WTC11 (cell line): ENCODE measurements around the gene TUBGCP6. TPM values are rescaled to one million over a fixed set of nuclear protein-coding genes. Genes with fewer than 3 reads are reported as not detected.

Source experiments
- ATAC-seq: fragments of 200-7000 bp; cut with Tn5 transposase; 2 replicates; pipeline ENCODE4 v1.10.0; 2021; ENCODE audit warnings: mild to moderate bottlenecking, moderate library complexity
- CTCF ChIA-PET: fragments of 300-600 bp; sonication (Branson Sonifier 250); formaldehyde crosslinking; loops from one replicate; lab custom pipeline; 2021; ENCODE audit warnings: antibody characterized with exemption; lab: Charles Lee
- POLR2A ChIA-PET: fragments of 350-600 bp; sonication (Branson Sonifier 250); formaldehyde crosslinking; loops from one replicate; lab custom pipeline; 2021; ENCODE audit warnings: antibody characterized with exemption; lab: Charles Lee
- DNase-seq: peaks from one replicate; pipeline ENCODE4 v3.0.0; 2021; ENCODE audit warnings: low spot score
- H3K27ac Mint-ChIP-seq: 2 replicates; pipeline ENCODE4 v1.8.0; 2021; ENCODE audit warnings: mixed read lengths
- H3K27me3 Mint-ChIP-seq: 2 replicates; pipeline ENCODE4 v1.8.0; 2021; ENCODE audit warnings: low read depth, mild to moderate bottlenecking, moderate library complexity, mixed read lengths
- H3K36me3 Mint-ChIP-seq: 2 replicates; pipeline ENCODE4 v1.8.0; 2021; ENCODE audit warnings: mixed read lengths
- H3K4me1 Mint-ChIP-seq: 2 replicates; pipeline ENCODE4 v1.8.0; 2022; ENCODE audit warnings: mixed read lengths
- H3K4me3 Mint-ChIP-seq: 2 replicates; pipeline ENCODE4 v1.8.0; 2021; ENCODE audit warnings: mild to moderate bottlenecking, moderate library complexity, mixed read lengths
- H3K9me3 Mint-ChIP-seq: 2 replicates; pipeline ENCODE4 v1.8.0; 2021; ENCODE audit warnings: mixed read lengths
- GABPB1 ChIP-seq: sonication (generic); formaldehyde crosslinking; IDR thresholded peaks from 2 replicates; pipeline ENCODE4 v1.8.1; 2023; ENCODE audit warnings: mild to moderate bottlenecking, missing genetic modification reagents
- OVOL2 ChIP-seq: fragments of 250-450 bp; sonication (Bioruptor Pico); IDR thresholded peaks from 2 replicates; pipeline ENCODE4 v1.9.0; 2021; ENCODE audit warnings: mild to moderate bottlenecking, borderline replicate concordance
- PRRX2 ChIP-seq: fragments of 250-450 bp; sonication (Bioruptor Pico); IDR thresholded peaks from 2 replicates; pipeline ENCODE4 v1.8.0; 2021; ENCODE audit warnings: mild to moderate bottlenecking
- TEAD4 ChIP-seq: sonication (generic); formaldehyde crosslinking; IDR thresholded peaks from 2 replicates; pipeline ENCODE4 v1.8.0; 2022; ENCODE audit warnings: mild to moderate bottlenecking, missing genetic modification reagents
- ZNF138 ChIP-seq: sonication (generic); formaldehyde crosslinking; conservative IDR thresholded peaks from 2 replicates; pipeline ENCODE4 v1.8.1; 2022; ENCODE audit warnings: mild to moderate bottlenecking, moderate library complexity, missing genetic modification reagents
- total RNA-seq: library from RNA; stranded (reverse); gene quantifications from 3 replicates; pipeline ENCODE4 v1.2.3, GENCODE V29; 2021
- TF ChIP-seq, protein P1 (sequence below): sonication (generic); formaldehyde crosslinking; IDR thresholded peaks from 2 replicates; pipeline ENCODE4 v1.8.0; 2023; ENCODE audit warnings: missing genetic modification reagents, mild to moderate bottlenecking, borderline replicate concordance
- TF ChIP-seq, protein P2 (sequence below): sonication (generic); formaldehyde crosslinking; IDR thresholded peaks from 2 replicates; pipeline ENCODE4 v1.8.0; 2022; ENCODE audit warnings: missing genetic modification reagents
- TF ChIP-seq, protein P3 (sequence below): sonication (generic); formaldehyde crosslinking; IDR thresholded peaks from 2 replicates; pipeline ENCODE4 v1.8.1; 2023; ENCODE audit warnings: mild to moderate bottlenecking, missing genetic modification reagents, moderate library complexity
- TF ChIP-seq, protein P4 (sequence below): sonication (generic); formaldehyde crosslinking; IDR thresholded peaks from 2 replicates; pipeline ENCODE4 v1.8.0; 2022; ENCODE audit warnings: mild to moderate bottlenecking, missing genetic modification reagents
- TF ChIP-seq, protein P5 (sequence below): sonication (generic); formaldehyde crosslinking; IDR thresholded peaks from 2 replicates; pipeline ENCODE4 v1.8.1; 2023; ENCODE audit warnings: mild to moderate bottlenecking, moderate library complexity, missing genetic modification reagents
- TF ChIP-seq, protein P6 (sequence below): sonication (generic); formaldehyde crosslinking; IDR thresholded peaks from 2 replicates; pipeline ENCODE4 v1.8.0; 2022; ENCODE audit warnings: mild to moderate bottlenecking, missing genetic modification reagents
- TF ChIP-seq, protein P7 (sequence below): sonication (generic); formaldehyde crosslinking; IDR thresholded peaks from 2 replicates; pipeline ENCODE4 v1.8.1; 2023; ENCODE audit warnings: mild to moderate bottlenecking, missing genetic modification reagents
- TF ChIP-seq, protein P8 (sequence below): sonication (generic); formaldehyde crosslinking; IDR thresholded peaks from 2 replicates; pipeline ENCODE4 v1.8.1; 2022; ENCODE audit warnings: low read depth, mild to moderate bottlenecking, moderate library complexity, missing genetic modification reagents, borderline replicate concordance
- TF ChIP-seq, protein P9 (sequence below): sonication (generic); formaldehyde crosslinking; conservative IDR thresholded peaks from 2 replicates; pipeline ENCODE4 v1.8.1; 2023; ENCODE audit warnings: mild to moderate bottlenecking, low read depth, missing genetic modification reagents, moderate library complexity

Gene TUBGCP6
- total RNA-seq, 1 experiment from 2014 or later, result 45.4 TPM

DNA sequence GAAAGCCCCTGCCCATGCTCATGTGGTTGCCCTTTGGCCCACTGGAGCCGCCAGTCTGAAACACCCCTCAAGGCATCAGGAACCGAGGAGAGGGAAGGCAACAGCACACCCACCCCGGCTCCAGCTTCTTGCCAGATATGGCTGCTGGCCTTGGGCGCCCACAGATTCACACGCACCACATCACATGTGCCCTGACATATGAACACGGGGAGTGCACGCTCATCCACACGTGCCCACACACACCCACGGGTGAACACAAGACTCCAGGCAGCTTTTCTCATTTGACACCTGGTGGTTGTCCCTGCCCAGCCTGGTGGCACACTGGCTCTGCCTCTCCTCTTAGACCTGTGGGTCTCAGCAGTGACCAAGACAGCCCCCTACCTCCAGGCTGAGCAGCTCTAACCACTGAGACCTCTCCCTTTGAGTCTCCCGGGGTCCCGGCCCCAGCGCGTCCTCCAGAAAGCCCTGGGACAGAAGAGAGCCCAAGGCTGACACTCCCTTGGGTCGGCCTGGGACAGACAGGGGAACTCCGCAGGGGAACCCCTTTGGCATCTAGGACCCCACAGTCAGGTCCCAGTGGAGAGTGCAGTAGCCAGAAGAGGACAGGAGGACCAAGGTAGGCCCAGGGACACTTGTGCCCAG, 19.4 kb upstream of the TUBGCP6 start (continued):
- TF ChIP-seq, protein P1, sequence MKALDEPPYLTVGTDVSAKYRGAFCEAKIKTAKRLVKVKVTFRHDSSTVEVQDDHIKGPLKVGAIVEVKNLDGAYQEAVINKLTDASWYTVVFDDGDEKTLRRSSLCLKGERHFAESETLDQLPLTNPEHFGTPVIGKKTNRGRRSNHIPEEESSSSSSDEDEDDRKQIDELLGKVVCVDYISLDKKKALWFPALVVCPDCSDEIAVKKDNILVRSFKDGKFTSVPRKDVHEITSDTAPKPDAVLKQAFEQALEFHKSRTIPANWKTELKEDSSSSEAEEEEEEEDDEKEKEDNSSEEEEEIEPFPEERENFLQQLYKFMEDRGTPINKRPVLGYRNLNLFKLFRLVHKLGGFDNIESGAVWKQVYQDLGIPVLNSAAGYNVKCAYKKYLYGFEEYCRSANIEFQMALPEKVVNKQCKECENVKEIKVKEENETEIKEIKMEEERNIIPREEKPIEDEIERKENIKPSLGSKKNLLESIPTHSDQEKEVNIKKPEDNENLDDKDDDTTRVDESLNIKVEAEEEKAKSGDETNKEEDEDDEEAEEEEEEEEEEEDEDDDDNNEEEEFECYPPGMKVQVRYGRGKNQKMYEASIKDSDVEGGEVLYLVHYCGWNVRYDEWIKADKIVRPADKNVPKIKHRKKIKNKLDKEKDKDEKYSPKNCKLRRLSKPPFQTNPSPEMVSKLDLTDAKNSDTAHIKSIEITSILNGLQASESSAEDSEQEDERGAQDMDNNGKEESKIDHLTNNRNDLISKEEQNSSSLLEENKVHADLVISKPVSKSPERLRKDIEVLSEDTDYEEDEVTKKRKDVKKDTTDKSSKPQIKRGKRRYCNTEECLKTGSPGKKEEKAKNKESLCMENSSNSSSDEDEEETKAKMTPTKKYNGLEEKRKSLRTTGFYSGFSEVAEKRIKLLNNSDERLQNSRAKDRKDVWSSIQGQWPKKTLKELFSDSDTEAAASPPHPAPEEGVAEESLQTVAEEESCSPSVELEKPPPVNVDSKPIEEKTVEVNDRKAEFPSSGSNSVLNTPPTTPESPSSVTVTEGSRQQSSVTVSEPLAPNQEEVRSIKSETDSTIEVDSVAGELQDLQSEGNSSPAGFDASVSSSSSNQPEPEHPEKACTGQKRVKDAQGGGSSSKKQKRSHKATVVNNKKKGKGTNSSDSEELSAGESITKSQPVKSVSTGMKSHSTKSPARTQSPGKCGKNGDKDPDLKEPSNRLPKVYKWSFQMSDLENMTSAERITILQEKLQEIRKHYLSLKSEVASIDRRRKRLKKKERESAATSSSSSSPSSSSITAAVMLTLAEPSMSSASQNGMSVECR (CRISPR knock-in tag), result no peak
- TF ChIP-seq PRRX2 (CRISPR knock-in tag) (no peak), OVOL2 (CRISPR knock-in tag) (no peak), ZNF138 (CRISPR knock-in tag) (no peak)
- TF ChIP-seq, protein P2, sequence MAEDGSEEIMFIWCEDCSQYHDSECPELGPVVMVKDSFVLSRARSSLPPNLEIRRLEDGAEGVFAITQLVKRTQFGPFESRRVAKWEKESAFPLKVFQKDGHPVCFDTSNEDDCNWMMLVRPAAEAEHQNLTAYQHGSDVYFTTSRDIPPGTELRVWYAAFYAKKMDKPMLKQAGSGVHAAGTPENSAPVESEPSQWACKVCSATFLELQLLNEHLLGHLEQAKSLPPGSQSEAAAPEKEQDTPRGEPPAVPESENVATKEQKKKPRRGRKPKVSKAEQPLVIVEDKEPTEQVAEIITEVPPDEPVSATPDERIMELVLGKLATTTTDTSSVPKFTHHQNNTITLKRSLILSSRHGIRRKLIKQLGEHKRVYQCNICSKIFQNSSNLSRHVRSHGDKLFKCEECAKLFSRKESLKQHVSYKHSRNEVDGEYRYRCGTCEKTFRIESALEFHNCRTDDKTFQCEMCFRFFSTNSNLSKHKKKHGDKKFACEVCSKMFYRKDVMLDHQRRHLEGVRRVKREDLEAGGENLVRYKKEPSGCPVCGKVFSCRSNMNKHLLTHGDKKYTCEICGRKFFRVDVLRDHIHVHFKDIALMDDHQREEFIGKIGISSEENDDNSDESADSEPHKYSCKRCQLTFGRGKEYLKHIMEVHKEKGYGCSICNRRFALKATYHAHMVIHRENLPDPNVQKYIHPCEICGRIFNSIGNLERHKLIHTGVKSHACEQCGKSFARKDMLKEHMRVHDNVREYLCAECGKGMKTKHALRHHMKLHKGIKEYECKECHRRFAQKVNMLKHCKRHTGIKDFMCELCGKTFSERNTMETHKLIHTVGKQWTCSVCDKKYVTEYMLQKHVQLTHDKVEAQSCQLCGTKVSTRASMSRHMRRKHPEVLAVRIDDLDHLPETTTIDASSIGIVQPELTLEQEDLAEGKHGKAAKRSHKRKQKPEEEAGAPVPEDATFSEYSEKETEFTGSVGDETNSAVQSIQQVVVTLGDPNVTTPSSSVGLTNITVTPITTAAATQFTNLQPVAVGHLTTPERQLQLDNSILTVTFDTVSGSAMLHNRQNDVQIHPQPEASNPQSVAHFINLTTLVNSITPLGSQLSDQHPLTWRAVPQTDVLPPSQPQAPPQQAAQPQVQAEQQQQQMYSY (CRISPR knock-in tag), result no peak
- TF ChIP-seq, protein P3, sequence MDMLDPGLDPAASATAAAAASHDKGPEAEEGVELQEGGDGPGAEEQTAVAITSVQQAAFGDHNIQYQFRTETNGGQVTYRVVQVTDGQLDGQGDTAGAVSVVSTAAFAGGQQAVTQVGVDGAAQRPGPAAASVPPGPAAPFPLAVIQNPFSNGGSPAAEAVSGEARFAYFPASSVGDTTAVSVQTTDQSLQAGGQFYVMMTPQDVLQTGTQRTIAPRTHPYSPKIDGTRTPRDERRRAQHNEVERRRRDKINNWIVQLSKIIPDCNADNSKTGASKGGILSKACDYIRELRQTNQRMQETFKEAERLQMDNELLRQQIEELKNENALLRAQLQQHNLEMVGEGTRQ (CRISPR knock-in tag), result no peak
- TF ChIP-seq, protein P4, sequence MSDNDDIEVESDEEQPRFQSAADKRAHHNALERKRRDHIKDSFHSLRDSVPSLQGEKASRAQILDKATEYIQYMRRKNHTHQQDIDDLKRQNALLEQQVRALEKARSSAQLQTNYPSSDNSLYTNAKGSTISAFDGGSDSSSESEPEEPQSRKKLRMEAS (CRISPR knock-in tag), result no peak
- TF ChIP-seq, protein P5, sequence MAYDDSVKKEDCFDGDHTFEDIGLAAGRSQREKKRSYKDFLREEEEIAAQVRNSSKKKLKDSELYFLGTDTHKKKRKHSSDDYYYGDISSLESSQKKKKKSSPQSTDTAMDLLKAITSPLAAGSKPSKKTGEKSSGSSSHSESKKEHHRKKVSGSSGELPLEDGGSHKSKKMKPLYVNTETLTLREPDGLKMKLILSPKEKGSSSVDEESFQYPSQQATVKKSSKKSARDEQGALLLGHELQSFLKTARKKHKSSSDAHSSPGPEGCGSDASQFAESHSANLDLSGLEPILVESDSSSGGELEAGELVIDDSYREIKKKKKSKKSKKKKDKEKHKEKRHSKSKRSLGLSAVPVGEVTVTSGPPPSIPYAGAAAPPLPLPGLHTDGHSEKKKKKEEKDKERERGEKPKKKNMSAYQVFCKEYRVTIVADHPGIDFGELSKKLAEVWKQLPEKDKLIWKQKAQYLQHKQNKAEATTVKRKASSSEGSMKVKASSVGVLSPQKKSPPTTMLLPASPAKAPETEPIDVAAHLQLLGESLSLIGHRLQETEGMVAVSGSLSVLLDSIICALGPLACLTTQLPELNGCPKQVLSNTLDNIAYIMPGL (CRISPR knock-in tag), result no peak

DNA sequence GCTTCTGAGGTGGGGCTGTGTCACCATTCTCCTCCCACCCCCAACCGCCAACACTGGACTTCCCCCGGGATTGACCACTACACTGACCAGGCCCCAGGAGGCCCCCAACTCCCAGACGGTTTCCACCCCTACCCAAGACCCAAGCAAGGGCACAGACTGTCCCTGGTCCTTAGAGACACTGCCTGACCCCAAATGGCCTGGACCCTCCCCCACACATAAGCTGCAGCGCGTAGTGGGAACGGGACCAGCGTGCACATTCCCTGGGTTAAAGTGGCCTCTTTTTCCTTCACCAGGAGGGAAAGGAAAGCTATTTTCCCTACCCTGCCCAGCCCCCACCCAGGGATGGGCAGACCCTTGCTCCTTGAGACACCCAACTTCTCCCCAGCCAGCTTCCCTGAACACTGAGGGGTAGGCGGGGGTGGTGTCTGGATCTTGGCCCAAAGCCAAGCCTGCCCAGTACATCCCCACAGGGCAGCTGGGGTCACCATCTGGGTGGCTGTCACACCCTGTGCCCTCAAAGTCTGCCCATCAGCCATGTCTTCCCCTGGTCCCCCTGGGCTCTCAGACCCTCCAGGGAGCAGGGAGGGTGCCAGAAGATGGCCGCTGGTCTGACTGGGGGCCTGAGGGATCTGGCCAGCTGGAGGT, 18.3 kb upstream of the TUBGCP6 start:
- ChIA-PET POLR2A (no interaction called here), CTCF (interaction anchor here (0.9 to 3.7 kb wide), 6 partner anchors 9 to 79 kb away, joined by 3 to 21 read pairs (median 4); partner anchors contain the start of gene HDAC10)
- Mint-ChIP-seq H3K27me3 (peaks cover 29% of the 10 kb centered on the region), H3K9me3 (no peaks in the 10 kb centered on the region), H3K4me1 (peaks cover 8% of the 10 kb centered on the region), H3K4me3 (no peak overlapping the region), H3K36me3 (no peaks in the 10 kb centered on the region), H3K27ac (no peak overlapping the region)
- no peak for ATAC-seq
- no peak for DNase-seq
- TF ChIP-seq, protein P6, sequence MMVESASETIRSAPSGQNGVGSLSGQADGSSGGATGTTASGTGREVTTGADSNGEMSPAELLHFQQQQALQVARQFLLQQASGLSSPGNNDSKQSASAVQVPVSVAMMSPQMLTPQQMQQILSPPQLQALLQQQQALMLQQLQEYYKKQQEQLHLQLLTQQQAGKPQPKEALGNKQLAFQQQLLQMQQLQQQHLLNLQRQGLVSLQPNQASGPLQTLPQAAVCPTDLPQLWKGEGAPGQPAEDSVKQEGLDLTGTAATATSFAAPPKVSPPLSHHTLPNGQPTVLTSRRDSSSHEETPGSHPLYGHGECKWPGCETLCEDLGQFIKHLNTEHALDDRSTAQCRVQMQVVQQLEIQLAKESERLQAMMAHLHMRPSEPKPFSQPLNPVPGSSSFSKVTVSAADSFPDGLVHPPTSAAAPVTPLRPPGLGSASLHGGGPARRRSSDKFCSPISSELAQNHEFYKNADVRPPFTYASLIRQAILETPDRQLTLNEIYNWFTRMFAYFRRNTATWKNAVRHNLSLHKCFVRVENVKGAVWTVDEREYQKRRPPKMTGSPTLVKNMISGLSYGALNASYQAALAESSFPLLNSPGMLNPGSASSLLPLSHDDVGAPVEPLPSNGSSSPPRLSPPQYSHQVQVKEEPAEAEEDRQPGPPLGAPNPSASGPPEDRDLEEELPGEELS (CRISPR knock-in tag), result no peak
- no peak for TF ChIP-seq GABPB1 (CRISPR knock-in tag)
- TF ChIP-seq, protein P7, sequence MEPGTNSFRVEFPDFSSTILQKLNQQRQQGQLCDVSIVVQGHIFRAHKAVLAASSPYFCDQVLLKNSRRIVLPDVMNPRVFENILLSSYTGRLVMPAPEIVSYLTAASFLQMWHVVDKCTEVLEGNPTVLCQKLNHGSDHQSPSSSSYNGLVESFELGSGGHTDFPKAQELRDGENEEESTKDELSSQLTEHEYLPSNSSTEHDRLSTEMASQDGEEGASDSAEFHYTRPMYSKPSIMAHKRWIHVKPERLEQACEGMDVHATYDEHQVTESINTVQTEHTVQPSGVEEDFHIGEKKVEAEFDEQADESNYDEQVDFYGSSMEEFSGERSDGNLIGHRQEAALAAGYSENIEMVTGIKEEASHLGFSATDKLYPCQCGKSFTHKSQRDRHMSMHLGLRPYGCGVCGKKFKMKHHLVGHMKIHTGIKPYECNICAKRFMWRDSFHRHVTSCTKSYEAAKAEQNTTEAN (CRISPR knock-in tag), result no peak
- TF ChIP-seq TEAD4 (CRISPR knock-in tag), result no peak
- TF ChIP-seq, protein P8, sequence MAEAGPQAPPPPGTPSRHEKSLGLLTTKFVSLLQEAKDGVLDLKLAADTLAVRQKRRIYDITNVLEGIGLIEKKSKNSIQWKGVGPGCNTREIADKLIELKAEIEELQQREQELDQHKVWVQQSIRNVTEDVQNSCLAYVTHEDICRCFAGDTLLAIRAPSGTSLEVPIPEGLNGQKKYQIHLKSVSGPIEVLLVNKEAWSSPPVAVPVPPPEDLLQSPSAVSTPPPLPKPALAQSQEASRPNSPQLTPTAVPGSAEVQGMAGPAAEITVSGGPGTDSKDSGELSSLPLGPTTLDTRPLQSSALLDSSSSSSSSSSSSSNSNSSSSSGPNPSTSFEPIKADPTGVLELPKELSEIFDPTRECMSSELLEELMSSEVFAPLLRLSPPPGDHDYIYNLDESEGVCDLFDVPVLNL (CRISPR knock-in tag), result no peak
- TF ChIP-seq, protein P9, sequence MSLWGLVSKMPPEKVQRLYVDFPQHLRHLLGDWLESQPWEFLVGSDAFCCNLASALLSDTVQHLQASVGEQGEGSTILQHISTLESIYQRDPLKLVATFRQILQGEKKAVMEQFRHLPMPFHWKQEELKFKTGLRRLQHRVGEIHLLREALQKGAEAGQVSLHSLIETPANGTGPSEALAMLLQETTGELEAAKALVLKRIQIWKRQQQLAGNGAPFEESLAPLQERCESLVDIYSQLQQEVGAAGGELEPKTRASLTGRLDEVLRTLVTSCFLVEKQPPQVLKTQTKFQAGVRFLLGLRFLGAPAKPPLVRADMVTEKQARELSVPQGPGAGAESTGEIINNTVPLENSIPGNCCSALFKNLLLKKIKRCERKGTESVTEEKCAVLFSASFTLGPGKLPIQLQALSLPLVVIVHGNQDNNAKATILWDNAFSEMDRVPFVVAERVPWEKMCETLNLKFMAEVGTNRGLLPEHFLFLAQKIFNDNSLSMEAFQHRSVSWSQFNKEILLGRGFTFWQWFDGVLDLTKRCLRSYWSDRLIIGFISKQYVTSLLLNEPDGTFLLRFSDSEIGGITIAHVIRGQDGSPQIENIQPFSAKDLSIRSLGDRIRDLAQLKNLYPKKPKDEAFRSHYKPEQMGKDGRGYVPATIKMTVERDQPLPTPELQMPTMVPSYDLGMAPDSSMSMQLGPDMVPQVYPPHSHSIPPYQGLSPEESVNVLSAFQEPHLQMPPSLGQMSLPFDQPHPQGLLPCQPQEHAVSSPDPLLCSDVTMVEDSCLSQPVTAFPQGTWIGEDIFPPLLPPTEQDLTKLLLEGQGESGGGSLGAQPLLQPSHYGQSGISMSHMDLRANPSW (CRISPR knock-in tag), result no peak
